GM19372 (cell line): ENCODE data around the gene B2M.

Experiments used
- ATAC-seq: cut with Tn5 transposase; IDR thresholded peaks from one replicate; pipeline ENCODE4 v1.9.1; 2021; ENCODE audit warnings: mild to moderate bottlenecking, low read depth, moderate library complexity; ENCODE audit not compliant: unreplicated experiment

Gene B2M

GRCh38 chr15:44765036-44765435 is 53.7 kb downstream of the B2M start:
- no peak for ATAC-seq
